Measurements from ENCODE around the gene PCSK4. TPM values are rescaled to one million over a fixed set of nuclear protein-coding genes. Genes with fewer than 3 reads are reported as not detected.
A peak's percentile ranks its signal among the peaks of the same experiment; 100 is the strongest.

PCSK4 gene
- total RNA-seq, 2 experiments from 2014 or later, result 4.4 to 4.7 TPM

DNA sequence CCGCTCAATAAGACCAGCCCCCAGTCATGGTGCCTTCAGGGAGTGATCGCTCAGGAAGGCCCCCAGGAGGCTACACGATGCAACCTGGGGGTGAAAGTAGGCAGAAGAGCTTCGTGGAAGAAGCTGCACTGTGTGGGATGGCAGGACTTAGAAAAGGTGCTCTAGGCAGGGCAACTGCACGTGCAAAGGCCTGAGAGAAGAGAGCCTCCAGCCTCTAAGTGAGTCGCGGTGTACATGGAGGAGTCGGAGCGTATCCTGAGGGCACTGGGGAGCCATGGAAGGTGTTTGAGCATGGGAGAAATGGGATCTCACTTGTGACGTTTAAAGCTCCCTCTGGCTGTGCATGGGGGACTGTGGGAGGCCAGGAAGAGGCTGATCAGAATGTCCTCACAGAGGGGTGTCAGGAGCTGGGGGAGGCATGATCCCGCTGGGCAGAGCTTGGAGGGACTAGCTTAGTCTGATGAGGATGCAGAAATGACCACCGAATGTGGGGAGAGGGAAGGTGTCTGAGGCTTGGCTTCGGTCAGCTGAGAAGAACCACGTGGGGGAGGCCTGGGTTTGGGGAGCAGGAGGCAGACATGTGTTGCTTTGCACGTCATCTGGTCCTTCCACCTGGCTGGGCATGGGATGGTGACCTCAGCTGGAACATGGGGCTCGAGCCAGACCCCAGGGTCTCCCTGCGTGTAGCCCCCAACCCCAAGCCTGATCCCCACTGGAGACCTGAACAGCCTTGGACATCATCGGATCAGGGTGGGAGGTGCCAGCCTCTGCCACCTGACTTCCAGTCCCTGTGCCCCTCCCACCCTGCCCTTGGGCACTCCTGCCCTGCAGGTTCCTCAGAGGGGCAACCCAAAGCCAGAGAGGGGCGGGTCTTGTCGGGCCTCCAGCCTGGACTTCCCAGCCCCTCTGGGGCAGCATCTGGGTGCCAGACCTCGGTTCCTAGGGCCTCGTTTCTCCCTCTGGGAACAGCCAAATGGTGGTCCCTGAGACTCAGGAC is 39.1 kb downstream of the PCSK4 start:
- no peak for DNase-seq
- Mint-ChIP-seq H3K27me3 (peaks cover 69% of the 10 kb centered on the region), H3K27ac (no peak overlapping the region), H3K4me1 (ENCODE audit: low read depth) (peaks cover 15% of the 10 kb centered on the region), H3K9me3 (no peaks in the 10 kb centered on the region), H3K4me3 (no peak overlapping the region), H3K36me3 (ENCODE audit: low read depth) (no peaks in the 10 kb centered on the region)
- POLR2A ChIA-PET, result interaction anchor here (0.8 to 1.5 kb wide), 6 partner anchors 8 to 21 kb away, joined by 3 to 5 read pairs (median 4); no protein-coding TSS in a partner anchor
- ATAC-seq, result no peak
- CTCF ChIA-PET, result interaction anchor here (1.2 kb wide), 1 partner anchor 24 kb away, joined by 3 read pairs; no protein-coding TSS in a partner anchor
- TF ChIP-seq, protein P1, sequence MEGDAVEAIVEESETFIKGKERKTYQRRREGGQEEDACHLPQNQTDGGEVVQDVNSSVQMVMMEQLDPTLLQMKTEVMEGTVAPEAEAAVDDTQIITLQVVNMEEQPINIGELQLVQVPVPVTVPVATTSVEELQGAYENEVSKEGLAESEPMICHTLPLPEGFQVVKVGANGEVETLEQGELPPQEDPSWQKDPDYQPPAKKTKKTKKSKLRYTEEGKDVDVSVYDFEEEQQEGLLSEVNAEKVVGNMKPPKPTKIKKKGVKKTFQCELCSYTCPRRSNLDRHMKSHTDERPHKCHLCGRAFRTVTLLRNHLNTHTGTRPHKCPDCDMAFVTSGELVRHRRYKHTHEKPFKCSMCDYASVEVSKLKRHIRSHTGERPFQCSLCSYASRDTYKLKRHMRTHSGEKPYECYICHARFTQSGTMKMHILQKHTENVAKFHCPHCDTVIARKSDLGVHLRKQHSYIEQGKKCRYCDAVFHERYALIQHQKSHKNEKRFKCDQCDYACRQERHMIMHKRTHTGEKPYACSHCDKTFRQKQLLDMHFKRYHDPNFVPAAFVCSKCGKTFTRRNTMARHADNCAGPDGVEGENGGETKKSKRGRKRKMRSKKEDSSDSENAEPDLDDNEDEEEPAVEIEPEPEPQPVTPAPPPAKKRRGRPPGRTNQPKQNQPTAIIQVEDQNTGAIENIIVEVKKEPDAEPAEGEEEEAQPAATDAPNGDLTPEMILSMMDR (IDR thresholded peaks at IDR 0.05), result no peak
- intact Hi-C loops (cut with micrococcal nuclease), result no loop called here

DNA sequence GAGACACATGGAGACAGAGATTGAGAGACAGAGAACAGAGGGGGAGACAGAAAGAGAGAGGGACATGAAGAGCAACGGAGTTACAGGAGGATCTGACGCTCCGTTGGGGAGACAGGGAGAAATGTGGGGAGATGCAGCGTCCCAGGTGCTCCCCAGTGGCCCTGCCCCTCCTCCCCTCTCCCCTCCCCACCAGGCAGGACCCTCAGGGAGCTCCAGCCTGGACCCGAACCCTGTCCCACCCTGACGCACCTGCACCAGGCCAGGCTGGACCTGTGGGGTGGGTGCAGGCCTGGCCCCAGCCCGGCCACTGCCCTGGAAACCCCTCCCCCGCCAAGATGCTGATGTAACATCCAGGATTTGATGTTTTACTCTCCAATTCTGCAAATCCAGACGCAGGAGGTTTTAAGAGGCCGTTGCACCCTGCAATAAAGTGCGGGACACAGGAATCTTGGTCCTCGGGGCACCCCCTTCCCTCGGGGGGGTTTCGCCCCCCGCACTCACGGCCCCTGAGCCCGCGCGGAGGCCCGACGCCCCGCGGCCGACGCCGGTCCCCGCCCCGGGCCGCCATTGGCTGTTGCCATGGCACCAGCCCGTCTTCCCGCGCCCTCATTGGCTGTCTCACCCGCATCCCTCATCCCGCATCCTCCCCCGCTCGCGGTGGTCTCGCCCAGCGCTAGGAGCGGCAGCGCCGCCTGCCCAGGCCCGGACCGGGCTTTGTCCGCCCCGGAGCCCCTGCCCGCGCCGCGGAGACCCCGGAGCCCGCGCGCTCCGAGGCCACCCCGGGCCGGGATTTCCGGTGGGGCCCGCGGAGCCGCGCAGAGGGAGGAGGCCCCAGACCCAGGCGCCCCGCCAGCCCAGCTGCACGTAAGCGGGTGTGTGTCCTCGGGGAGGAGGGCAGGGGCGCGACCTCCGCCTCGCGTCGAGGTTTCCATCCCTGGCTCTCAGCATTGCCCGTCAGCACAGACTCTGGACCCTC is 40.4 kb downstream of the PCSK4 start, which contains the start of gene APC2:
APC2 (plus strand) TSS at position 655 of the 976 bp plus-strand sequence. CDS start 2,881 bp downstream, outside the sequence.
- ATAC-seq, result no peak
- DNase-seq, result peak; percentile 39
- intact Hi-C loops (cut with micrococcal nuclease), result no loop called here
- Mint-ChIP-seq H3K9me3 (no peaks in the 10 kb centered on the region), H3K27ac (no peak within 1 kb of the TSS), H3K27me3 (peaks cover 61% of the 10 kb centered on the region), H3K4me3 (no peak within 1 kb of the TSS), H3K4me1 (ENCODE audit: low read depth) (peaks cover 13% of the 10 kb centered on the region), H3K36me3 (ENCODE audit: low read depth) (no peaks in the 10 kb centered on the region)
- TF ChIP-seq, protein P1 (IDR thresholded peaks at IDR 0.05), result no peak
- ChIA-PET POLR2A (interaction anchor here (0.8 to 1.5 kb wide), 3 partner anchors 9 to 22 kb away, joined by 3 to 5 read pairs (median 4); no protein-coding TSS in a partner anchor), CTCF (interaction anchor here (1.2 kb wide), 1 partner anchor 26 kb away, joined by 3 read pairs; no protein-coding TSS in a partner anchor)

DNA sequence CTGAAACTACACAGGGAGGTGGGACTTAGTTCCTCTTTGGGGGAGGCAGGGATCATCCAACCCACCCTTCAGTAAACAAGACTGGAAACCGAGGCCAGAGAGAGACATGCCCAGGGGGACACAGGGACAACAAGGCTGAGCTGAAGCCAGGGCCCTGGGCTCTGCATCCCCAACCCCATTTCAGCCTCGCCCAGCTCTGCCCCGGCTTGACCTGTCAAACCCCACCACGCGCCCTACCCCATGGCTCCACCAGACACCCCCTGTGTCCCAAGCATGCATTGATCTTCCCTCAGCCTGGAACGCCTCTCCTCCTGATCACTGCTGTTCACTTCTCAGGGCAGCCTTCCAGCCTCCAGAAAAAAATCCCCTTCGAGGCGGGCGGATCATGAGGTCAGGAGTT is 42.2 kb downstream of the PCSK4 start:
- TF ChIP-seq, protein P1 (IDR thresholded peaks at IDR 0.05), result no peak
- H3K27me3 Mint-ChIP-seq, result peaks cover 50% of the 10 kb centered on the region
- H3K4me1 Mint-ChIP-seq (ENCODE audit: low read depth), result peaks cover 18% of the 10 kb centered on the region
- no peaks in the 10 kb centered on the region for H3K36me3 Mint-ChIP-seq (ENCODE audit: low read depth)
- intact Hi-C loops (cut with micrococcal nuclease), result no loop called here
- ChIA-PET POLR2A (interaction anchor here (1.1 to 2.4 kb wide), 2 partner anchors 8 to 18 kb away, joined by 3 to 5 read pairs; no protein-coding TSS in a partner anchor), CTCF (interaction anchor here (1.2 kb wide), 1 partner anchor 10 kb away, joined by 3 read pairs; no protein-coding TSS in a partner anchor)
- no peak overlapping the region for H3K4me3 Mint-ChIP-seq
- H3K9me3 Mint-ChIP-seq, result no peaks in the 10 kb centered on the region
- no peak overlapping the region for H3K27ac Mint-ChIP-seq
- DNase-seq, result no peak
- no peak for ATAC-seq

DNA sequence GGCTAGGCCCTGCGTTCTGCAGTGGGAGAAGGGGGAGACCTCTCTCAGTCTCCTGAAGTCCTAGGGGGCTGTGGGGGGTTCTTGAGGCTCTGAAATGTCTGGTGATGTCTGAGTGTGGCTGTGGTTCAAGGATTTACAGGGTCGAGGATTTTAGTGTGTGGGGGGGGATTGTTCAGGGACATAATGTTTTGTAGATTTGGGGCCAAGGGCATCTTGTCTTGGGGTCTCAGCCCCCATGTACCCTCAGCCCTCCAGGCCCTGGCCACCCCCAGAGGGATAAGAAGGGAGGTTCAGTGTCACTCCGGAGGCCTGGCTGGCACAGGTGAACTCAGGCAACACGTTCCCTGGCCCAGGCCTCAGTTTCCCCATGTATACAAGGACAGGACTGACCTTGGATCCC is 42.6 kb downstream of the PCSK4 start:
- ATAC-seq (no peak), DNase-seq (no peak)
- Mint-ChIP-seq H3K4me3 (no peak overlapping the region), H3K27ac (no peak overlapping the region), H3K27me3 (peaks cover 46% of the 10 kb centered on the region), H3K36me3 (ENCODE audit: low read depth) (peaks cover 3% of the 10 kb centered on the region), H3K9me3 (no peaks in the 10 kb centered on the region), H3K4me1 (ENCODE audit: low read depth) (peaks cover 21% of the 10 kb centered on the region)
- TF ChIP-seq, protein P1 (IDR thresholded peaks at IDR 0.05), result no peak
- ChIA-PET POLR2A (interaction anchor here (0.9 to 2.4 kb wide), 2 partner anchors 8 to 34 kb away, joined by 4 to 5 read pairs; no protein-coding TSS in a partner anchor), CTCF (interaction anchor here (1.1 to 1.2 kb wide), 2 partner anchors 8 to 10 kb away, joined by 3 read pairs; no protein-coding TSS in a partner anchor)
- intact Hi-C loops (cut with micrococcal nuclease), result no loop called here
